ENCODE measurements around the gene PPFIA1. TPM values are rescaled to one million over a fixed set of nuclear protein-coding genes. Genes with fewer than 3 reads are reported as not detected.
"Not testable (repeated sequence)": the region's sequence is repeated elsewhere in the genome, so short reads cannot be mapped to it uniquely, and the experiment has no call there.

The PPFIA1 gene
- total and polyA plus RNA-seq, 2 experiments from 2014 or later, result 34.1 to 48.1 TPM

DNA sequence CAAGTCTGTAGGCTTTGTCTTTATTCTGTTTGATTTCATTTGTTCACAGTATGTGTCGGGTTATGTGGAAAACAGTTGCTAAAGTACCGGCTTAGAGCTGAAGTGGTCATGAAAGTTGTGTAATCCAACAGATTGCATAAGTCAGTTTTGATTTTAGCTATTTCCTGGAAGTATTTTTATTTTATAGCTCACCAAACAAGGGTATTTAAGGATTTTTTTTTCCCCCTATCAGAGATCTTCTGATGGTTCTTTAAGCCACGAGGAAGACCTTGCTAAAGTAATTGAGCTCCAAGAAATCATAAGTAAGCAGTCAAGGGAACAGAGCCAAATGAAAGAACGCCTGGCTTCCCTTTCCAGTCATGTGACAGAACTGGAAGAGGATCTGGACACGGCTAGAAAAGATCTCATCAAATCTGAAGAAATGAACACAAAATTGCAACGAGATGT lies 55.9 kb downstream of the PPFIA1 start:
- peak in 1 of 2 donors; percentile 93 for DNase-seq (ENCODE audit: low read depth in 1 of 2, low spot score in 1 of 2)
- no peak overlapping the region for H3K4me3 ChIP-seq
- H3K27ac ChIP-seq, result no peak overlapping the region
- H3K9me3 ChIP-seq (ENCODE audit: low read depth), result no peaks in the 10 kb centered on the region
- no peaks in the 10 kb centered on the region for H3K27me3 ChIP-seq
- peaks cover 39% of the 10 kb centered on the region for H3K36me3 ChIP-seq
- TF ChIP-seq, protein P1, sequence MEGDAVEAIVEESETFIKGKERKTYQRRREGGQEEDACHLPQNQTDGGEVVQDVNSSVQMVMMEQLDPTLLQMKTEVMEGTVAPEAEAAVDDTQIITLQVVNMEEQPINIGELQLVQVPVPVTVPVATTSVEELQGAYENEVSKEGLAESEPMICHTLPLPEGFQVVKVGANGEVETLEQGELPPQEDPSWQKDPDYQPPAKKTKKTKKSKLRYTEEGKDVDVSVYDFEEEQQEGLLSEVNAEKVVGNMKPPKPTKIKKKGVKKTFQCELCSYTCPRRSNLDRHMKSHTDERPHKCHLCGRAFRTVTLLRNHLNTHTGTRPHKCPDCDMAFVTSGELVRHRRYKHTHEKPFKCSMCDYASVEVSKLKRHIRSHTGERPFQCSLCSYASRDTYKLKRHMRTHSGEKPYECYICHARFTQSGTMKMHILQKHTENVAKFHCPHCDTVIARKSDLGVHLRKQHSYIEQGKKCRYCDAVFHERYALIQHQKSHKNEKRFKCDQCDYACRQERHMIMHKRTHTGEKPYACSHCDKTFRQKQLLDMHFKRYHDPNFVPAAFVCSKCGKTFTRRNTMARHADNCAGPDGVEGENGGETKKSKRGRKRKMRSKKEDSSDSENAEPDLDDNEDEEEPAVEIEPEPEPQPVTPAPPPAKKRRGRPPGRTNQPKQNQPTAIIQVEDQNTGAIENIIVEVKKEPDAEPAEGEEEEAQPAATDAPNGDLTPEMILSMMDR (IDR thresholded peaks at IDR 0.05; ENCODE audit: low read depth, low read length), result no peak
- peaks cover 25% of the 10 kb centered on the region for H3K4me1 ChIP-seq (ENCODE audit: low read depth)

DNA sequence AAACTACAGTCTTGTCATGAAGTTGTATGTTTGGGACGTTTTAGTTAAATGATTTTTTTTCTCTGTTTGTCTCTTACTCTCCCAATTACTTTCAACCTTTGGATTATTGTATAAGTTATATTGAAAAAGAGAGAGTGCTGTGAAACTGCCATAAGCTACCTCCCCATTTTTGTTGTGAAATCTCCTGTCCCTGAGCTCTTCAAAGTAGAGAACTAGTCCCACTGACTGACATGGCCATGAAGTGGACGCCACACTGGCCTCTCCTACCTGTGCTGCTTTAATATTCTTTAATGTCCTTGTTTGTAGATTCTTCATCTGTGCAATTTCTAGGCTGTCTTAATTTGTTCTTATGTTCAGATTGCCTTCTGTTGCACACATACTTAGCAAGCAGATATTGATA lies 56.3 kb downstream of the PPFIA1 start:
- H3K27me3 ChIP-seq, result no peaks in the 10 kb centered on the region
- no peaks in the 10 kb centered on the region for H3K9me3 ChIP-seq (ENCODE audit: low read depth)
- TF ChIP-seq, protein P1 (IDR thresholded peaks at IDR 0.05; ENCODE audit: low read depth, low read length), result no peak
- H3K27ac ChIP-seq, result no peak overlapping the region
- H3K36me3 ChIP-seq, result peaks cover 39% of the 10 kb centered on the region
- DNase-seq (ENCODE audit: low read depth in 1 of 2, low spot score in 1 of 2), result no peak
- H3K4me3 ChIP-seq, result no peak overlapping the region
- H3K4me1 ChIP-seq (ENCODE audit: low read depth), result peaks cover 25% of the 10 kb centered on the region

DNA sequence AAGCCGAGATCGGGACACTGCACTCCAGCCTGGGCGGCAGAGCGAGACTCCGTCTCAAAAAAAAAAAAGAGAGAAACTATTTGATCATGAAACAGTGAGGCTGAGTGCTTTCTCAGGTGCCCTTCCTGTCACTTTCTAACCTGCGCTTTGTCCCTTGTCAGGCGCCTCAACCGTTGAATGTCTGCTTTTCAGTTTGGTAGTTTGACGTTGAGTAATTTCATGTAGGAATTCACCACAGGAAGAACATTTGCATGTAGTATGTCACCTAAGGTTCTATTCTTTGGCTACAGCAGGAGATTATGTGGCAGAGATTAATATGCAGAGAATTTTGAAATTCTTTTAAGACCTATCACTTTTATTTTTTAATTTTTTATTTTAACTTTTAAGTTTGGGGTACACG lies 57.2 kb downstream of the PPFIA1 start:
- H3K27me3 ChIP-seq, result no peaks in the 10 kb centered on the region
- no peaks in the 10 kb centered on the region for H3K9me3 ChIP-seq (ENCODE audit: low read depth)
- TF ChIP-seq, protein P1 (IDR thresholded peaks at IDR 0.05; ENCODE audit: low read depth, low read length), result no peak
- no peak overlapping the region for H3K4me3 ChIP-seq
- no peak overlapping the region for H3K27ac ChIP-seq
- no peak for DNase-seq (ENCODE audit: low read depth in 1 of 2, low spot score in 1 of 2)
- H3K36me3 ChIP-seq, result peaks cover 41% of the 10 kb centered on the region
- peaks cover 21% of the 10 kb centered on the region for H3K4me1 ChIP-seq (ENCODE audit: low read depth)

DNA sequence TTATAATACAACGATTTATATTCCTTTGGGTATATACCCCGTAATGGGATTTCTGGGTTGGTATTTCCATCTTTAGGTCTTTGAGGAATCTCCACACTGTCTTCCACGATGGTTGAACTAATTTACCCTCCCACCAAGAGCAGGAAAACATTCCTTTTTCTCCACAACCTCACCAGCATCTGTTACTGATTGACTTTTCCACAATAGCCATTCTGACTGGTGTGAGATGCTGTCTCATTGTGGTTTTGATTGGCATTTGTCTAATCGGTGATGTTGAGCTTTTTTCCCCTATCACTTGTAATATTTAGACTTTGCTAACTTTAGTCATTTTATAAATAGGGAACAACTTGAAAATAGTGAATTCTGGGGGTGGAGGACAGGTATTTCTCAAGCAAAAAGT lies 58.1 kb downstream of the PPFIA1 start:
- no peak overlapping the region for H3K4me3 ChIP-seq
- H3K27me3 ChIP-seq, result no peaks in the 10 kb centered on the region
- H3K4me1 ChIP-seq (ENCODE audit: low read depth), result peaks cover 15% of the 10 kb centered on the region
- DNase-seq (ENCODE audit: low read depth in 1 of 2, low spot score in 1 of 2), result no peak
- H3K36me3 ChIP-seq, result peaks cover 41% of the 10 kb centered on the region
- no peaks in the 10 kb centered on the region for H3K9me3 ChIP-seq (ENCODE audit: low read depth)
- TF ChIP-seq, protein P1 (IDR thresholded peaks at IDR 0.05; ENCODE audit: low read depth, low read length), result no peak
- H3K27ac ChIP-seq, result no peak overlapping the region

DNA sequence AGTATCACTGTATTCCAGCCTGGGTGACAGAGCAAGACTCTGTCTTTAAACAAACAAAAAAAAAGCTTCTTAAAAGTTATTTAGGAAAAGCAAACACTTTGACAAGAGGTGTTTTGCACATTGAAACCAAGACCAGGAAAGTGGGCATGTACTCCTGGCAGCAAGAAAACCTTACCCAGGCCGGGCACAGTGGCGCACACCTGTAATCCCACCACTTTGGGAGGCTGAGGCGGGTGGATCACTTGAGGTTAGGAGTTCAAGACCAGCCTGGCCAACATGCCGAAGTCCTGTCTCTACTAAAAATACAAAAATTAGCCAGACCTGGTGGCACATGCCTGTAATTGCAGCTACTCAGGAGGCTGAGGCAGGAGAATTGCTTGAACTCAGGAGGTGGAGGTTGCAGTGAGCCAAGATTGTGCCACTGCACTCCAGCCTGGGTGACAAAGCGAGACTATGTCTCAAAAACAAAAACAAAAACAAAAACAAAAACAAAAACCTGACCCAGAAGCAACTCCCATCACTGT lies 60.9 kb downstream of the PPFIA1 start:
- H3K27ac ChIP-seq; H3K27me3 ChIP-seq; H3K9me3 ChIP-seq (ENCODE audit: low read depth); H3K4me3 ChIP-seq; DNase-seq (ENCODE audit: low read depth in 1 of 2, low spot score in 1 of 2): not testable (repeated sequence)
- peaks cover 31% of the 10 kb centered on the region for H3K36me3 ChIP-seq
- TF ChIP-seq, protein P1 (IDR thresholded peaks at IDR 0.05; ENCODE audit: low read depth, low read length), result peak; percentile 4
- H3K4me1 ChIP-seq (ENCODE audit: low read depth), result peaks cover 26% of the 10 kb centered on the region
